ENCODE measurements around the gene CIT. TPM values are rescaled to one million over a fixed set of nuclear protein-coding genes. Genes with fewer than 3 reads are reported as not detected.

Gene CIT
- total and polyA plus RNA-seq, 10 of the 15 experiments (the other 5 are each of a cell fraction or from before 2014, with no cell fraction given), result 1.0 to 38.2 (median 14.9) TPM

DNA sequence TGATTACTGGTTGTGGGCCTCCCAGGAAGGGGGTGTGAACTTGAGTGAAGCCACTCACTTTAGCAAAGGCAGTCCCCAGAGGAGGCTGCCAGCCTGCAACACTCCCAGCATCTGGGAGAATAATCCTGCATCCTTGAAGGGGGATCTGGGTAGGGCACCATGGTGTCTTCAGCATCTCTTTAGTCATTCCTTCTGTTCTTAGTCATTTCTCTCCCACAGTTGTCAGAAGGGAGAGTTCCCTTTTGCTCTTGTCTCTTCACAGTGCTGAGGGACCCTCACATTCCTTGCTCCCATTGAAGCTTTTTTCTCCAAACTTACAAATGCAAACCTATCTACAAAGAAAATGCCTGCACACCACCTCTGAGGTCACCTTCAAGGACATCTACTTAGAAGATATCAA, 48.1 kb upstream of the CIT start (continued):
- TF ChIP-seq CUX1 (IDR thresholded peaks at IDR 0.05; ENCODE audit: insufficient replicate concordance, low read depth, low read length), result no peak
- TF ChIP-seq FOXM1 (IDR thresholded peaks at IDR 0.05; ENCODE audit: low read depth, low read length), result no peak
- no peak for TF ChIP-seq ZNF274 (IDR thresholded peaks at IDR 0.05; ENCODE audit: insufficient read depth, insufficient read length)
- TF ChIP-seq NBN (IDR thresholded peaks at IDR 0.05), result no peak
- no peak for TF ChIP-seq E4F1 (IDR thresholded peaks at IDR 0.05; ENCODE audit: borderline replicate concordance, partially characterized antibody)
- no peak for TF ChIP-seq JUND (IDR thresholded peaks at IDR 0.05; ENCODE audit: low read depth, low read length)
- TF ChIP-seq ZNF24 (IDR thresholded peaks at IDR 0.05), result no peak
- TF ChIP-seq CREB1 (IDR thresholded peaks at IDR 0.05; ENCODE audit: low read depth), result no peak
